ENCODE data around the gene RGS1. TPM values are rescaled to one million over a fixed set of nuclear protein-coding genes. Genes with fewer than 3 reads are reported as not detected.

RGS1 gene
- total RNA-seq, 1 experiment from 2014 or later = not detected

DNA sequence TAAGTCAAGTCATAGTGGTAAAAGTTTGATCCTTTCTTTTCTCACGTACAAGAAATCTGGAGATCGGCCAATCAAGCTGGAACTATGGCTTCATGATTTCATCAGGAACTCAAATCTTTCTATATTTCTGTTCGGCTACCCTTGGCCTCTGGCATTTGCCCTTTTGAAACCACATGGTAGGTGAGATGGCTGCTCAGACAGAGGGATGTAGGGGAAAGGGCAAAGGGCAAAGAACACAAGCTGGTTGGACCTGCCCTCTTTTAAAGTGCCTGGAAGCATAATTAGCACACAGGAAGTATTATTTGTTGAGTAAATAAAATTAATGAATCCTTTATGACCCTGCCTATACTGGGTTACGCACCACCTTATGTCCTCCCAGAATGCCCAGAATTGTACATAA lies 11.5 kb upstream of the RGS1 start:
- H3K4me1 ChIP-seq (ENCODE audit: control insufficient read depth in 1 of 2, insufficient read depth in 2 of 2, low read length in 2 of 2) = peaks cover 7 to 18% of the 10 kb centered on the region in 2 experiments; a peak in 3 of 4 replicates
- RAD21 ChIA-PET (ENCODE audit: low non-redundant PET in 1 of 2, low total read pairs in 2 of 2, uncharacterized antibody in 2 of 2, unreplicated experiment in 2 of 2) = no interaction called here
- no peak overlapping the region for H3K4me2 ChIP-seq (ENCODE audit: low read length)
- intact Hi-C loops (cut with micrococcal nuclease) = no loop called here
- H3K27ac ChIP-seq (ENCODE audit: low read depth, low read length) = no peak overlapping the region
- H3K4me3 ChIP-seq (replicated peaks in 1 of 2; ENCODE audit: low read depth in 1 of 2, low read length in 2 of 2) = no peak overlapping the region
- ATAC-seq (no peak), DNase-seq (ENCODE audit: low read depth, low spot score) (no peak)
- no TSS peak for BruUV-seq (replicated peaks)
- H3K79me2 ChIP-seq (ENCODE audit: insufficient read depth, low read length) = no peaks in the 10 kb centered on the region
- H3K27me3 ChIP-seq (ENCODE audit: insufficient read depth, low read length) = no peaks in the 10 kb centered on the region
- H3K9ac ChIP-seq (ENCODE audit: low read length) = no peak overlapping the region
- H3K9me2 ChIP-seq (ENCODE audit: insufficient read depth) = no peaks in the 10 kb centered on the region
- POLR2A ChIA-PET = no interaction called here
- peak overlapping the region; percentile 16 for H2AFZ ChIP-seq (ENCODE audit: low read depth, low read length, poor library complexity, severe bottlenecking)
- CTCF ChIA-PET = no interaction called here
- H4K20me1 ChIP-seq (ENCODE audit: insufficient read depth) = no peaks in the 10 kb centered on the region
- no peaks in the 10 kb centered on the region for H3K9me3 ChIP-seq (ENCODE audit: control insufficient read depth in 1 of 2, insufficient read depth in 1 of 2, low read depth in 1 of 2, low read length in 2 of 2)
- TF ChIP-seq EZH2phosphoT487 (IDR thresholded peaks at IDR 0.05; ENCODE audit: borderline replicate concordance) (no peak), FOSL1 (IDR thresholded peaks at IDR 0.05; ENCODE audit: low read depth) (no peak), SIN3A (IDR thresholded peaks at IDR 0.05; ENCODE audit: low read depth) (no peak), ZNF274 (IDR thresholded peaks at IDR 0.05; ENCODE audit: low read depth, low read length) (no peak), RAD21 (IDR thresholded peaks at IDR 0.05; ENCODE audit: low read depth) (no peak), SRF (IDR thresholded peaks at IDR 0.05; ENCODE audit: low read depth) (no peak), JUND (IDR thresholded peaks at IDR 0.05) (no peak), TCF7L2 (IDR thresholded peaks at IDR 0.05; ENCODE audit: borderline replicate concordance, extremely low read depth, insufficient read depth, insufficient read length) (no peak), POLR2AphosphoS5 (IDR thresholded peaks at IDR 0.05; ENCODE audit: low read depth, low read length) (no peak), CEBPB (IDR thresholded peaks at IDR 0.05; ENCODE audit: low read depth) (no peak), EGR1 (IDR thresholded peaks at IDR 0.05; ENCODE audit: low read depth) (no peak)
- TF ChIP-seq, protein P1, sequence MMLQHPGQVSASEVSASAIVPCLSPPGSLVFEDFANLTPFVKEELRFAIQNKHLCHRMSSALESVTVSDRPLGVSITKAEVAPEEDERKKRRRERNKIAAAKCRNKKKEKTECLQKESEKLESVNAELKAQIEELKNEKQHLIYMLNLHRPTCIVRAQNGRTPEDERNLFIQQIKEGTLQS (IDR thresholded peaks at IDR 0.05) = no peak
- TF ChIP-seq, protein P2, sequence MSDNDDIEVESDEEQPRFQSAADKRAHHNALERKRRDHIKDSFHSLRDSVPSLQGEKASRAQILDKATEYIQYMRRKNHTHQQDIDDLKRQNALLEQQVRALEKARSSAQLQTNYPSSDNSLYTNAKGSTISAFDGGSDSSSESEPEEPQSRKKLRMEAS (IDR thresholded peaks at IDR 0.05) = no peak
- TF ChIP-seq, protein P3, sequence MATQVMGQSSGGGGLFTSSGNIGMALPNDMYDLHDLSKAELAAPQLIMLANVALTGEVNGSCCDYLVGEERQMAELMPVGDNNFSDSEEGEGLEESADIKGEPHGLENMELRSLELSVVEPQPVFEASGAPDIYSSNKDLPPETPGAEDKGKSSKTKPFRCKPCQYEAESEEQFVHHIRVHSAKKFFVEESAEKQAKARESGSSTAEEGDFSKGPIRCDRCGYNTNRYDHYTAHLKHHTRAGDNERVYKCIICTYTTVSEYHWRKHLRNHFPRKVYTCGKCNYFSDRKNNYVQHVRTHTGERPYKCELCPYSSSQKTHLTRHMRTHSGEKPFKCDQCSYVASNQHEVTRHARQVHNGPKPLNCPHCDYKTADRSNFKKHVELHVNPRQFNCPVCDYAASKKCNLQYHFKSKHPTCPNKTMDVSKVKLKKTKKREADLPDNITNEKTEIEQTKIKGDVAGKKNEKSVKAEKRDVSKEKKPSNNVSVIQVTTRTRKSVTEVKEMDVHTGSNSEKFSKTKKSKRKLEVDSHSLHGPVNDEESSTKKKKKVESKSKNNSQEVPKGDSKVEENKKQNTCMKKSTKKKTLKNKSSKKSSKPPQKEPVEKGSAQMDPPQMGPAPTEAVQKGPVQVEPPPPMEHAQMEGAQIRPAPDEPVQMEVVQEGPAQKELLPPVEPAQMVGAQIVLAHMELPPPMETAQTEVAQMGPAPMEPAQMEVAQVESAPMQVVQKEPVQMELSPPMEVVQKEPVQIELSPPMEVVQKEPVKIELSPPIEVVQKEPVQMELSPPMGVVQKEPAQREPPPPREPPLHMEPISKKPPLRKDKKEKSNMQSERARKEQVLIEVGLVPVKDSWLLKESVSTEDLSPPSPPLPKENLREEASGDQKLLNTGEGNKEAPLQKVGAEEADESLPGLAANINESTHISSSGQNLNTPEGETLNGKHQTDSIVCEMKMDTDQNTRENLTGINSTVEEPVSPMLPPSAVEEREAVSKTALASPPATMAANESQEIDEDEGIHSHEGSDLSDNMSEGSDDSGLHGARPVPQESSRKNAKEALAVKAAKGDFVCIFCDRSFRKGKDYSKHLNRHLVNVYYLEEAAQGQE (IDR thresholded peaks at IDR 0.05; ENCODE audit: low read depth) = no peak
- TF ChIP-seq, protein P4, sequence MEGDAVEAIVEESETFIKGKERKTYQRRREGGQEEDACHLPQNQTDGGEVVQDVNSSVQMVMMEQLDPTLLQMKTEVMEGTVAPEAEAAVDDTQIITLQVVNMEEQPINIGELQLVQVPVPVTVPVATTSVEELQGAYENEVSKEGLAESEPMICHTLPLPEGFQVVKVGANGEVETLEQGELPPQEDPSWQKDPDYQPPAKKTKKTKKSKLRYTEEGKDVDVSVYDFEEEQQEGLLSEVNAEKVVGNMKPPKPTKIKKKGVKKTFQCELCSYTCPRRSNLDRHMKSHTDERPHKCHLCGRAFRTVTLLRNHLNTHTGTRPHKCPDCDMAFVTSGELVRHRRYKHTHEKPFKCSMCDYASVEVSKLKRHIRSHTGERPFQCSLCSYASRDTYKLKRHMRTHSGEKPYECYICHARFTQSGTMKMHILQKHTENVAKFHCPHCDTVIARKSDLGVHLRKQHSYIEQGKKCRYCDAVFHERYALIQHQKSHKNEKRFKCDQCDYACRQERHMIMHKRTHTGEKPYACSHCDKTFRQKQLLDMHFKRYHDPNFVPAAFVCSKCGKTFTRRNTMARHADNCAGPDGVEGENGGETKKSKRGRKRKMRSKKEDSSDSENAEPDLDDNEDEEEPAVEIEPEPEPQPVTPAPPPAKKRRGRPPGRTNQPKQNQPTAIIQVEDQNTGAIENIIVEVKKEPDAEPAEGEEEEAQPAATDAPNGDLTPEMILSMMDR (IDR thresholded peaks at IDR 0.05 in 2 of 3, conservative IDR thresholded peaks at IDR 0.05 in 1 of 3; ENCODE audit: borderline replicate concordance in 1 of 3, insufficient read depth in 1 of 3, low read depth in 2 of 3, low read length in 2 of 3) = no peak
- TF ChIP-seq, protein P5, sequence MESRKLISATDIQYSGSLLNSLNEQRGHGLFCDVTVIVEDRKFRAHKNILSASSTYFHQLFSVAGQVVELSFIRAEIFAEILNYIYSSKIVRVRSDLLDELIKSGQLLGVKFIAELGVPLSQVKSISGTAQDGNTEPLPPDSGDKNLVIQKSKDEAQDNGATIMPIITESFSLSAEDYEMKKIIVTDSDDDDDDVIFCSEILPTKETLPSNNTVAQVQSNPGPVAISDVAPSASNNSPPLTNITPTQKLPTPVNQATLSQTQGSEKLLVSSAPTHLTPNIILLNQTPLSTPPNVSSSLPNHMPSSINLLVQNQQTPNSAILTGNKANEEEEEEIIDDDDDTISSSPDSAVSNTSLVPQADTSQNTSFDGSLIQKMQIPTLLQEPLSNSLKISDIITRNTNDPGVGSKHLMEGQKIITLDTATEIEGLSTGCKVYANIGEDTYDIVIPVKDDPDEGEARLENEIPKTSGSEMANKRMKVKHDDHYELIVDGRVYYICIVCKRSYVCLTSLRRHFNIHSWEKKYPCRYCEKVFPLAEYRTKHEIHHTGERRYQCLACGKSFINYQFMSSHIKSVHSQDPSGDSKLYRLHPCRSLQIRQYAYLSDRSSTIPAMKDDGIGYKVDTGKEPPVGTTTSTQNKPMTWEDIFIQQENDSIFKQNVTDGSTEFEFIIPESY (IDR thresholded peaks at IDR 0.05; ENCODE audit: extremely low read depth, insufficient replicate concordance, low read length) = no peak
- H3K36me3 ChIP-seq (ENCODE audit: control insufficient read depth in 1 of 2, insufficient read depth in 2 of 2, low read length in 2 of 2) = no peaks in the 10 kb centered on the region

All from HCT116 (cell line).